ENCODE measurements around the gene LY6G6F. TPM values are rescaled to one million over a fixed set of nuclear protein-coding genes. Genes with fewer than 3 reads are reported as not detected.

Gene LY6G6F
- total and polyA plus RNA-seq, 5 donors: not detected

- Histone ChIP-seq H3K4me1 (ENCODE audit: control insufficient read depth, insufficient read depth, low read length) (no peaks in the 10 kb centered on the region), H3K9me3 (ENCODE audit: control insufficient read depth, low read length) (no peaks in the 10 kb centered on the region), H3K27ac (ENCODE audit: low read length) (no peak overlapping the region), H3K4me3 (ENCODE audit: low read length) (no peak overlapping the region), H3K27me3 (ENCODE audit: control insufficient read depth, insufficient read depth) (no peaks in the 10 kb centered on the region)
- 86% methylated on average over 1 of the region's 1 CpG for WGBS
- no peak for ATAC-seq
- intact Hi-C loops (cut with DNase I): no loop called here
- DNase-seq: no peak
Observed at GRCh38 chr6:31718265-31718664, 11.6 kb downstream of the LY6G6F start.

- DNase-seq (no peak), ATAC-seq (no peak)
- H3K27ac ChIP-seq (ENCODE audit: low read length): no peak overlapping the region
- no peak overlapping the region for H3K4me3 ChIP-seq (ENCODE audit: low read length)
- H3K27me3 ChIP-seq (ENCODE audit: control insufficient read depth, insufficient read depth): no peaks in the 10 kb centered on the region
- no peaks in the 10 kb centered on the region for H3K4me1 ChIP-seq (ENCODE audit: control insufficient read depth, insufficient read depth, low read length)
- intact Hi-C loops (cut with DNase I): no loop called here
- 85% methylated on average over 6 of the region's 6 CpGs for WGBS
- H3K9me3 ChIP-seq (ENCODE audit: control insufficient read depth, low read length): no peaks in the 10 kb centered on the region
Observed at GRCh38 chr6:31719001-31719400, 12.3 kb downstream of the LY6G6F start.

- no peaks in the 10 kb centered on the region for H3K4me1 ChIP-seq (ENCODE audit: control insufficient read depth, insufficient read depth, low read length)
- no peaks in the 10 kb centered on the region for H3K27me3 ChIP-seq (ENCODE audit: control insufficient read depth, insufficient read depth)
- WGBS: 83% methylated on average over 5 of the region's 5 CpGs
- ATAC-seq: no peak
- no peak for DNase-seq
- H3K27ac ChIP-seq (ENCODE audit: low read length): no peak overlapping the region
- no peaks in the 10 kb centered on the region for H3K9me3 ChIP-seq (ENCODE audit: control insufficient read depth, low read length)
- intact Hi-C loops (cut with DNase I): loop anchor here in 1 of 4 donors (10.0 kb wide), 1 partner anchor 115 kb away; no protein-coding TSS in a partner anchor
- H3K4me3 ChIP-seq (ENCODE audit: low read length): no peak overlapping the region
Observed at GRCh38 chr6:31720196-31720770, 13.6 kb downstream of the LY6G6F start.

DNA sequence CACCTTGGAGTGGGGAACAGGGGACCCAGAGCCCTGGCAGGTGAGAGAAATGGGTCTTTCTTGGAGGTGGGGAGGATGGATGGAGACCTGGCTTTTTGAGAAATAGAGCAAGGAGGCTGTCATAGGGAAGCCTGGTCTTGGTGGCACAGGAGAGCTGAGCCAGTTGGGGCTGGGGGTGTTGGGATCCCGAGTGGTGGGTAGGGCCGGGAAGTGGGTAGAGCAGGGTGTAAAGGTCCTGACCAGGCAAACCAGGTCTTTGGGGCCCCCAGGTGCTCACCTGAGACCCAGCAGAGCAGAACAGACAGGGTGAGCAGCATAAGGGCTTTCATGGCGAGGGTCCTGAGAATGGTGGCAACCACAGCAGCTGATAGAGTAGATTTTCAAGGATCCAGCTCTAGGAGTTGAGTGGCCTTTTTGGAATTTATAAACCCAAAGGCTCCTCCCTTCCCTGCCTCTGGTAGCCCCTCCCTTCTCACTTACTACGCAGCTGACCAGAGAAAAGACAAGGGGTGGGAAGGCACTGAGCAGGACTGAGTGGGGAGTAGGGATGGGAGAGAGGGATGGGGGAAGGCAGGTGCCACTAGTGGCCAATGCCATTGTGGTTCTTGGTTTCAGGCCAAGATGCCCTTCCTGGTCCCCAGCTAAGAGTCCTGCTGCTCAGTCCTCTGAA lies 14.8 kb downstream of the LY6G6F start, which contains the start of gene LY6G6C:
Gene LY6G6C (minus strand): TSS at position 396 of the 670 bp plus-strand sequence. CDS start 67 bp downstream, at position 329.
- H3K27me3 ChIP-seq (ENCODE audit: control insufficient read depth, insufficient read depth): no peaks in the 10 kb centered on the region
- WGBS: 90% methylated on average over 4 of the region's 4 CpGs
- DNase-seq: no peak
- no peak within 1 kb of the TSS for H3K4me3 ChIP-seq (ENCODE audit: low read length)
- no peak for ATAC-seq
- H3K4me1 ChIP-seq (ENCODE audit: control insufficient read depth, insufficient read depth, low read length): no peaks in the 10 kb centered on the region
- H3K27ac ChIP-seq (ENCODE audit: low read length): no peak within 1 kb of the TSS
- intact Hi-C loops (cut with DNase I): loop anchor here in 1 of 4 donors (10.0 kb wide), 1 partner anchor 113 kb away; no protein-coding TSS in a partner anchor
- H3K9me3 ChIP-seq (ENCODE audit: control insufficient read depth, low read length): no peaks in the 10 kb centered on the region

DNA sequence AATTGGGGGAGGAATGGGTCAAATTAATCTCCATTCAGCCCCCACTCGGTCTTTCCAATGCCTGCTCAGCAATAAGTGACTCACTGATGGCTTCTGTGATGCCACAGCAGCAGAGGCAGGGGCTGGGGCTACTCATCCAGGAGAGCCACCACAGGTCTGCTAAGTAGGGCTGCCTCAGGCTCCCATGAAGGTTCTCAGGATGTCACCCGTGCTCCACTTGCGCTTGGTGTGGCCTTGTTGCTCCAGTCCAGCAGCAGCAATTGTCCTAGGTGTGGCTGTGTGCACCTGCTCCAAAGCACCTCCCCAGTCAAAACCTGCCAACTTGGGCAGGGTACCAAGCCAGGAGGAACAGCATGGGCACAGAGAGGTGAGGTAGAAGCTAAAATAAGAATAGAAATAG lies 15.5 kb downstream of the LY6G6F start:
- Histone ChIP-seq H3K27me3 (ENCODE audit: control insufficient read depth, insufficient read depth) (no peaks in the 10 kb centered on the region), H3K4me1 (ENCODE audit: control insufficient read depth, insufficient read depth, low read length) (no peaks in the 10 kb centered on the region), H3K27ac (ENCODE audit: low read length) (no peak overlapping the region), H3K4me3 (ENCODE audit: low read length) (no peak overlapping the region), H3K9me3 (ENCODE audit: control insufficient read depth, low read length) (no peaks in the 10 kb centered on the region)
- DNase-seq (peak in 1 of 3 donors; percentile 36), ATAC-seq (no peak)
- intact Hi-C loops (cut with DNase I): loop anchor here in 1 of 4 donors (10.0 kb wide), 1 partner anchor 113 kb away; no protein-coding TSS in a partner anchor
- WGBS: 94% methylated on average over 3 of the region's 3 CpGs

DNA sequence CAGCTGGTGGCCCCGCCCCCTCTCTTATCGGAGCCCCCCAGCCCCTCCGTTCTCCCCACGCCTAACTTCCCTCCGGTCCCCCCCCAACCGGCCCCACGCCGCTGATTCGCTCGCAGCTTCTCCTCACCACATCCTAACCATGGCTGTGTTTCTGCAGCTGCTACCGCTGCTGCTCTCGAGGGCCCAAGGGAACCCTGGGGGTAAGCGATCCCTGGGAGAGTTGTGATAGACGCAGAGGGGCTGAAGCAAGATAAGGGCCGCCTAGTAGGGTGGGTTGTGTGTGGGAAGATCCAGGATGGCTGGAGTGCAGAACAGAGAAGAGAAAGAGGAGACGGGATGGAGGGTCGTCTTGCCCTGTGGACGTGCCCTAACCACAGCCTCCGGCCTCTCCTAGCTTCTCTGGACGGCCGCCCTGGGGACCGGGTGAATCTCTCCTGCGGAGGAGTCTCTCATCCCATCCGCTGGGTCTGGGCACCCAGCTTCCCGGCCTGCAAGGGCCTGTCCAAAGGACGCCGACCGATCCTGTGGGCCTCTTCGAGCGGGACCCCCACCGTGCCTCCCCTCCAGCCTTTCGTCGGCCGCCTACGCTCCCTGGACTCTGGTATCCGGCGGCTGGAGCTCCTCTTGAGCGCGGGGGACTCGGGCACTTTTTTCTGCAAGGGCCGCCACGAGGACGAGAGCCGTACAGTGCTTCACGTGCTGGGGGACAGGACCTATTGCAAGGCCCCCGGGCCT lies 16.7 kb downstream of the LY6G6F start, which contains the start of gene MPIG6B:
Gene MPIG6B (plus strand): TSS at position 129 of the 735 bp plus-strand sequence. CDS start 11 bp downstream, at position 140.
- Histone ChIP-seq H3K27me3 (ENCODE audit: control insufficient read depth, insufficient read depth) (no peaks in the 10 kb centered on the region), H3K9me3 (ENCODE audit: control insufficient read depth, low read length) (no peaks in the 10 kb centered on the region), H3K4me1 (ENCODE audit: control insufficient read depth, insufficient read depth, low read length) (no peaks in the 10 kb centered on the region), H3K4me3 (ENCODE audit: low read length) (no peak within 1 kb of the TSS), H3K27ac (ENCODE audit: low read length) (no peak within 1 kb of the TSS)
- ATAC-seq (no peak), DNase-seq (peak in 2 of 3 donors; percentile 31 to 53)
- intact Hi-C loops (cut with DNase I): loop anchor here in 1 of 4 donors (10.0 kb wide), 1 partner anchor 111 kb away; no protein-coding TSS in a partner anchor
- WGBS: 56% methylated on average over 46 of the region's 46 CpGs

DNA sequence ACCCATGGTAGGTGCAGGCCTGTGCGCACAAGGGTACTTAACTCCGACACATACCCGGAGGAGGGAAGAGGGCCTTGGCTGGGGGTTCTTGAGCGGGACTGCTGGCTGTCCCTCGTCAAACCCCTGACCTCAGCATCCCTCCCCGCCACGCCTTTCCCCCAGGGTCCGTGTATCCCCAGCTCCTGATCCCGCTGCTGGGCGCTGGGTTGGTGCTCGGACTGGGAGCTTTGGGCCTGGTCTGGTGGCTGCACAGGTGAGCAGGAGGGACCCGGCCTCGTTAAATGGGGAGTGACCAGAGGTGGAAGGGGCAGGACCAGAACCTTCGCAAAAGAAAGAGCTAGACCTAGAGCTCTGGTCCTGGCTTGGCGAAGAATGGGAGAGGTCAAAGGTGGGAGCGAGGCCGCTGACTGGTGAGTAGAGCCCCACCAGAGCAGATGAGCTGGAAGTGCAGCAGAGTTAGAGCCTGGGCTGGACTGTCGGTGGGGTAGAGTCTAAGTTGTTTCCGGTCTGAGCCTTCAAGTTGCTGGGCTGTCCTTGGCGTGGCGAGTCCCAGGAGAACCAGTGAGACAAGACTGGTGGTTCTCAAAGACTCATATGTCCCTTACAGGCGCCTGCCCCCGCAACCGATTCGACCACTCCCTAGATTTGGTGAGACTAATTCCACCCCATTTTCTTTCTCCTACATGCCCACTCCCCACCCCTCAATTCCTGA lies 17.5 kb downstream of the LY6G6F start:
- WGBS: 82% methylated on average over 25 of the region's 25 CpGs
- H3K27ac ChIP-seq (ENCODE audit: low read length): no peak overlapping the region
- intact Hi-C loops (cut with DNase I): loop anchor here in 1 of 4 donors (10.0 kb wide), 1 partner anchor 111 kb away; no protein-coding TSS in a partner anchor
- no peaks in the 10 kb centered on the region for H3K27me3 ChIP-seq (ENCODE audit: control insufficient read depth, insufficient read depth)
- peak in 2 of 3 donors; percentile 49 to 63 for DNase-seq
- no peak overlapping the region for H3K4me3 ChIP-seq (ENCODE audit: low read length)
- peak in 1 of 2 donors; percentile 5 for ATAC-seq
- H3K9me3 ChIP-seq (ENCODE audit: control insufficient read depth, low read length): no peaks in the 10 kb centered on the region
- no peaks in the 10 kb centered on the region for H3K4me1 ChIP-seq (ENCODE audit: control insufficient read depth, insufficient read depth, low read length)

DNA sequence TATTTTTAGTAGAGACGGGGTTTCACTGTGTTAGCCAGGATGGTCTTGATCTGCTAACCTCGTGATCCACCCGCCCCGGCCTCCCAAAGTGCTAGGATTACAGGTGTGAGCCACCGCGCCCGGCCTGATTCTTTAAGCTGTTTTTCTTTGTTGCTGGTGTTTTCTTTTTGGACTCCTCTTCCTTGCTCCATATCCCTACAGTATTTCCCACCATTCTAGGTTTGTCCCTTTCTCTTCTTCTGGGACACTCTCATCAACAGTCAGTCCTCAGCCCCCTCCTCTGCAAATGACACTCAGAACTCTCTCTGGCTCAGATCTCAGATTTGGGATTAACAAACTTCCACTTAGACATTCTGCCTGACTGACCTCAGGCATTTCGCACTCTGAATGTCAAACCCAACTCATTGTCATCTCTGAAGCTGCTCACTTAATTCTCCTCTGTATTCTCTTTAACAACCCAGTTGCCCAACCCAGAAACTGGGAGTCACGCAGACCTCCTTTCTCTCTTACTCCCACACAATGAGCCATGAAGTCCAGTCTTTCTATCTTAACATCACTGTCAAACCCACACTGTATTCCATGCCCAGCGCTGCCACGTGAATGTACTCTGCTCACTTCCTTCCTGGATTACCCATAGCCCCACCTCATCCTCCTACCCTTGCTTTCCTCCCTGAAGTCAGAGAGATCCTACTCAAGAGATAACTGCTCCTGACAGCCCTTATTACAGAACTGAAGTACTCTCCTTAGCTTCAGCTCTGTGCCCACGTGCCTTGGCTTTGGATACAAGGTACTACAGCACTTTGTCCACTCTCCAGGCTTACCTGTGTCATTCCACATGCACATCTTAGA lies 19.1 kb downstream of the LY6G6F start:
- ATAC-seq (no peak), DNase-seq (peak in 1 of 3 donors; percentile 31)
- no peaks in the 10 kb centered on the region for H3K4me1 ChIP-seq (ENCODE audit: control insufficient read depth, insufficient read depth, low read length)
- H3K27ac ChIP-seq (ENCODE audit: low read length): no peak overlapping the region
- intact Hi-C loops (cut with DNase I): loop anchor here in 2 of 4 donors (5.0 to 10.0 kb wide), 3 partner anchors 43 to 109 kb away; partner anchors contain the start of genes CSNK2B (in 1 of the 2), LY6G5B (in 1 of the 2) and LY6G5C (in 1 of the 2)
- H3K4me3 ChIP-seq (ENCODE audit: low read length): no peak overlapping the region
- H3K9me3 ChIP-seq (ENCODE audit: control insufficient read depth, low read length): no peaks in the 10 kb centered on the region
- WGBS: 83% methylated on average over 12 of the region's 12 CpGs
- no peaks in the 10 kb centered on the region for H3K27me3 ChIP-seq (ENCODE audit: control insufficient read depth, insufficient read depth)

DNA sequence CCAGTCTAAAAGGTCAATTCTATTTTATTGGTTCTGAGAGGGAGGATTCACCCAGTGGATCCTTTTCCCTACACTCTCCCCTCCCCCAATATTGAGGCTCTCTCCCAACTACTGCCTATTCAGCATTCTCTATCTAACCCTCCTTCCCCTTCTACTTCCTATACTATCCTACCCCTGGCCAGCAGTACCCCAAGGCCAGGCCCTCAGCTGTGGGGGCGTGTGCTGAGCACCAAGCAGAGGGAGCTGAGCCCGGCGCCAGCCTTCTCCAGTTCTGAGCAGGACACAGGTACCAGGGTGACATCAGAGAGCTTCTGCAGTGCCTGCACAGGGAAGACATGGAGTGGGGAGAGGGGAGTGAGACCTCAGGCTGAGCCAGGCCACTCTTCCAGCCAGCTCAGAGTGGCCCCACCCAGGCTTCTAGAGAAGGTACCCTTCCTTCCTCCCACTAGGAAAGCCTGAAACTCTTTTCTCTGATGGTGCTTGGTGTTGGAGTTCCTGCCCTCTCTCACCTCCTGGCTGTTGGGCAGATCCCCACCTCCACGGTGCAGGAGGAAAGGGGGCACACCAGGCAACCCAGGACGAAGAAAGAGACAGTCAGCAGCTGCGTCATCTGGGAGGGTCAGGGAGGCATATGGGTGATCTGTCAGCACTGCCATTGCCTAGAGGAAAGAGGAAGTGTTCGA lies 20.5 kb downstream of the LY6G6F start:
- H3K9me3 ChIP-seq (ENCODE audit: control insufficient read depth, low read length): no peaks in the 10 kb centered on the region
- no peak overlapping the region for H3K4me3 ChIP-seq (ENCODE audit: low read length)
- no peak for ATAC-seq
- H3K27ac ChIP-seq (ENCODE audit: low read length): no peak overlapping the region
- WGBS: 62% methylated on average over 7 of the region's 7 CpGs
- no peaks in the 10 kb centered on the region for H3K4me1 ChIP-seq (ENCODE audit: control insufficient read depth, insufficient read depth, low read length)
- no peaks in the 10 kb centered on the region for H3K27me3 ChIP-seq (ENCODE audit: control insufficient read depth, insufficient read depth)
- intact Hi-C loops (cut with DNase I): loop anchor here in 2 of 4 donors (5.0 to 10.0 kb wide), 3 partner anchors 45 to 108 kb away; partner anchors contain the start of genes CSNK2B (in 1 of the 2), LY6G5B (in 1 of the 2) and LY6G5C (in 1 of the 2)
- DNase-seq: peak in 2 of 3 donors; percentile 61 to 67
